HAP-1 (cell line): ENCODE results near the gene HK3.
A peak's percentile ranks its signal among the peaks of the same experiment; 100 is the strongest.

Source experiments
- DNase-seq, 2 experiments: peaks; one replicate each; pipeline ENCODE4 v3.0.0-alpha.2; 2016 to 2020; ENCODE audit warnings: low spot score in 2 of 2
- H3K27me3 ChIP-seq: fragments of 250-450 bp; sonication (Bioruptor Pico); 2 replicates; pipeline ENCODE4 v1.5.1; 2020; ENCODE audit warnings: low read depth, mild to moderate bottlenecking, moderate library complexity
- H3K36me3 ChIP-seq: fragments of 250-450 bp; sonication (Bioruptor Pico); replicated peaks from 2 replicates; pipeline ENCODE4 v1.5.1; 2020; ENCODE audit warnings: mild to moderate bottlenecking
- H3K4me1 ChIP-seq: fragments of 250-450 bp; sonication (Bioruptor Pico); 2 replicates; pipeline ENCODE4 v1.5.1; 2020; ENCODE audit warnings: mild to moderate bottlenecking
- H3K4me3 ChIP-seq: fragments of 250-450 bp; sonication (Bioruptor Pico); 2 replicates; pipeline ENCODE4 v1.5.1; 2020; ENCODE audit warnings: mild to moderate bottlenecking, moderate library complexity
- H3K9me3 ChIP-seq: fragments of 250-450 bp; sonication (Bioruptor Pico); 2 replicates; pipeline ENCODE4 v1.5.1; 2020; ENCODE audit warnings: mild to moderate bottlenecking, moderate library complexity
- in situ Hi-C: fragments of 300-500 bp; cut with MboI; formaldehyde crosslinking; loops from 3 replicates; pipeline ENCODE4 v1.14.3; 2020; ENCODE audit warnings: low sequenced_read_pairs, inconsistent platforms, mixed read lengths

HK3 gene

DNA sequence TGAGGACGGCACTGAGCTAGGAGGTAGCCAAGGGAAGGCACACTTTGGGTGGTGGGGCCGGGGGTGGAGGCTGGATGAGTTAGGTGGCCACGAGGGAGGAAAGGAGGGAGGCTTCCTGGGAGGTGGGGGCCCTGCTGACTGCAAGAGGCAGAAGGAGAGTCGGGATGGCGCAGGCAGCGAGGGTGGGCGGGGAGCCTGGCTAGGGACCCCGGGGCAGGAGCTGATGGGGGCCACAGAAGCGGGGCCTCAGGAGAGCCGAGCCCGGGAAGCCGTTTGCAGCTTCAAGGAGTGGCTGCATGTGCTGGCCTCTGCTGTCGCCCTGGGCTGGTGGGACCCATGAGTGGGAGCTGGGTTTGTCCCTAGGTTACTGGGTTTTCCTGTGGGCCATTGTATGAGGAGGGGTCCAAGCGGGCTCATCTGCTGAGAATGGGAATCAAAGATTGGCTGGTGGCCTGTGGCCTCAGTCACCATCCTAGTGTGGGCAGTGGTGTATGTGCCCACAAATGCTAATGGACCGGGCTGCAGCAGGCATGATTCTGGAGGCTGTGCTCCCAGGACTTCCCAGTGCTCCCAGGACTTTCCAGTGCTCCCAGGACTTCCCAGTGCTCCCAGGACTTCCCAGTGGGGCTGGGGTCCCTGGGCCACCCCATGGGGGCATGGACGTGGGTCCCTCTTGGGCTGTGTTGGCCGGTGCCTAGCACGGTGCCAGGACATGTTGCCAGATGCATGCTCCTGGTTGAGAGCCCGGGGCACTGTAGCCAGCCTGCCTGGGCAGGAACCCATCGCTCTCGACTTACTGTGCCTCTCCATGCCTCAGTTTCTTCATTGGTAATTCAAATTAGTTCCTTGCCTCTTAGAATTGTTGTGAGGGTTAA, 48.5 kb downstream of the HK3 start:
- Histone ChIP-seq H3K4me3 (no peak overlapping the region), H3K4me1 (no peaks in the 10 kb centered on the region), H3K36me3 (no peaks in the 10 kb centered on the region), H3K9me3 (no peaks in the 10 kb centered on the region), H3K27me3 (no peaks in the 10 kb centered on the region)
- DNase-seq = no peak
- in situ Hi-C loops = no loop called here

- Histone ChIP-seq H3K27me3 (no peaks in the 10 kb centered on the region), H3K36me3 (no peaks in the 10 kb centered on the region), H3K4me3 (no peak overlapping the region), H3K9me3 (no peaks in the 10 kb centered on the region), H3K4me1 (no peaks in the 10 kb centered on the region)
- no peak for DNase-seq
- in situ Hi-C loops = no loop called here
Observed at GRCh38 chr5:176849611-176850227, 49.4 kb downstream of the HK3 start.

GRCh38 chr5:176848651-176849050, 50.5 kb downstream of the HK3 start:
- 0 out of 2 replicates have a peak, but pooled peaks cover 3% of the 10 kb centered on the region for H3K27me3 ChIP-seq

DNA sequence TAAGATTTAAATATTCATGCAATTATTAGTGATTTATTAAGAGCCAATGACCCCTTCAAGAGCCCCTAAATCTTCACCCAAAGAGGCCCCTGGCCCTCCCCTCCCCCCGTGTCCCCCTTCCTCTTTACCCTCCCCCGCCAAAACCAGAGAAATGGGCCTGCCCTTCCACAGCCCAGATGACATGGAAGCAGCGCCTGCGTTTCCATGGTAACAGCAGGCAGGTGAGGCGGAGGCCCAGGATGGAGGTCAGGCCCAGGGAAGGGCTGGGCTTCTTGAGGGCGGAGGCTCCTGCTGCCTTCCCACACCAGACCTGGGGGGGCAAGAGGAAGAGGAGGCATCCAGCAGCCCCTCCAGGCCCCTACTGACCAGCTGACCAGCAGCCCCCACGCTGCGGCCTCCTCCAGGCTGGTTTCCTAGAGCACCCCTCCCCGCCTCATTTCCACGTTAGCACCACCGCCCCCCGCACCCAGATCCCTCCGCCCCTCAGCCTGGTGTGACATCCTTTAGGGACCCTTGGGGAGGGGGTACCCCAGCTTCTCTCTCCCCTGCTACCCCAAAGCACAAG, 51.3 kb downstream of the HK3 start:
- in situ Hi-C loops = no loop called here

More at GRCh38 chr5:176848651-176849050, 50.5 kb downstream of the HK3 start:
- DNase-seq = no peak
- in situ Hi-C loops = no loop called here
- H3K9me3 ChIP-seq = no peaks in the 10 kb centered on the region
- H3K4me1 ChIP-seq = no peaks in the 10 kb centered on the region
- no peak overlapping the region for H3K4me3 ChIP-seq
- no peaks in the 10 kb centered on the region for H3K36me3 ChIP-seq

DNA sequence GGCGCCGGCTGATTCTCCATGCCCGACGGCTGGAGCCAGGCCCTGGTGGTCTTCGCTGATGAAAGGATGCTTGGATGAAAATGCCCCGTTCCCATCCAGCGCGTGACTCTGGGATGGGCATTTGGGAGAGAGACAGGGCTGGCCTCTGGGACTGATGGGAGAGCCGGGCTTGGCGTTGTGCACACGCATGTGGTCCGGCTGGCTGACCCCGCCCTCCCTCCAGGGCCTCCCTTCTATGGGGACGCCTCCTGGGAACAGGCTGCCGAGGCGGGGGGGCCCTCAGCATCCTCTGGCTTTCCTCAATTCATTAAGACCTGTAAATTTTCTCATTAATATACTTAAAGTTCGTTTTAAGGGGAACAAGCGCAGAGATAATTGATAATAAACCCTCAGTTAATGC, 52.0 kb downstream of the HK3 start:
- no peaks in the 10 kb centered on the region for H3K36me3 ChIP-seq
- no peak for DNase-seq
- H3K4me1 ChIP-seq = no peaks in the 10 kb centered on the region
- no peaks in the 10 kb centered on the region for H3K9me3 ChIP-seq
- in situ Hi-C loops = no loop called here
- H3K27me3 ChIP-seq = peaks cover 8% of the 10 kb centered on the region
- H3K4me3 ChIP-seq = no peak overlapping the region

More for the DNA sequence above, 51.3 kb downstream of the HK3 start:
- Histone ChIP-seq H3K9me3 (no peaks in the 10 kb centered on the region), H3K4me1 (no peaks in the 10 kb centered on the region), H3K4me3 (no peak overlapping the region), H3K27me3 (peaks cover 3% of the 10 kb centered on the region; the same call in 1 of the 2 replicates), H3K36me3 (no peaks in the 10 kb centered on the region)
- DNase-seq = no peak

GRCh38 chr5:176846335-176847140, 52.6 kb downstream of the HK3 start:
- Histone ChIP-seq H3K4me3 (no peak overlapping the region), H3K36me3 (no peaks in the 10 kb centered on the region), H3K4me1 (no peaks in the 10 kb centered on the region), H3K9me3 (no peaks in the 10 kb centered on the region), H3K27me3 (peaks cover 9% of the 10 kb centered on the region)
- in situ Hi-C loops = no loop called here
- DNase-seq = no peak

GRCh38 chr5:176845392-176845713, 53.8 kb downstream of the HK3 start:
- DNase-seq = no peak
- in situ Hi-C loops = no loop called here
- Histone ChIP-seq H3K4me3 (no peak overlapping the region), H3K9me3 (no peaks in the 10 kb centered on the region), H3K4me1 (no peaks in the 10 kb centered on the region), H3K27me3 (peaks cover 9% of the 10 kb centered on the region), H3K36me3 (no peaks in the 10 kb centered on the region)

DNA sequence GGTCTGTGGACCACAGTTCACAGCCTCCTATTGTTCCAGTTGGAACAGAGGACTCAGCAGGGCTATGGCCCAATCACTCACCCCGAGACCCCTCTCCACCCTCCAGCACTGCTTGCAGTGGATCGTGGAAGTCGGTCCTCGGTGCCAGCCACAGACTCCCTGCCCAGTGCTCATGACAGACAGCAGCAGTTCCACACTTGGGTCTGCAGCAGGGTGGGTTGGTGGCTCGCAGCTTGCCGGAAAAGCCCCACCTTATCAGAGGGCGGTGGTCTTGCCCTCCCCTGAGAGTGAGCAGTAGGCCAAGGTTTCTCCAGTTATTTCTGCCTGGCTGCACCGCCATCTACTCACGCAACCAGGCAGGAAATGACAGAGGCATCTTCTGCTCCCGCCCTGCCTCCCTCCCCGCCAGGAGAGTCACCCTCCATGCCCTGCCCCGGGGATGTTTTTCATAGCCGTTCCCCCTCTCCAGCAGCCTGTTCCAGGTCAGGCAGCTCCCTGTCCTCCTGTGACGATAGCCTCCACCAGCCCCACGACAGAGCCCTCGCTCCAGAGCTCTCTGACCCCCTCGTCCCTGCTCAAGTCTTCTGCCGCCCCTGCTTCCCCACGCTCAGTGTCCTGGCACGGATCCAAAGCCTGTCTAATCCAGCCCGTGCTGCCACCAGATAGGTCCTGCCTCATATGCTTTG, 54.3 kb downstream of the HK3 start:
- Histone ChIP-seq H3K27me3 (peaks cover 9% of the 10 kb centered on the region), H3K36me3 (no peaks in the 10 kb centered on the region), H3K9me3 (no peaks in the 10 kb centered on the region), H3K4me1 (no peaks in the 10 kb centered on the region), H3K4me3 (no peak overlapping the region)
- peak in 1 of 2 experiments; percentile 40 for DNase-seq
- in situ Hi-C loops = no loop called here

GRCh38 chr5:176844281-176844680, 54.9 kb downstream of the HK3 start:
- in situ Hi-C loops = no loop called here
- Histone ChIP-seq H3K36me3 (no peaks in the 10 kb centered on the region), H3K4me3 (no peak overlapping the region), H3K4me1 (no peaks in the 10 kb centered on the region), H3K27me3 (peaks cover 9% of the 10 kb centered on the region), H3K9me3 (no peaks in the 10 kb centered on the region)
- DNase-seq = no peak

- Histone ChIP-seq H3K27me3 (peaks cover 9% of the 10 kb centered on the region), H3K4me1 (no peaks in the 10 kb centered on the region), H3K36me3 (no peaks in the 10 kb centered on the region), H3K4me3 (no peak overlapping the region), H3K9me3 (no peaks in the 10 kb centered on the region)
- no peak for DNase-seq
- in situ Hi-C loops = no loop called here
Observed at GRCh38 chr5:176843673-176844072, 55.5 kb downstream of the HK3 start.

- Histone ChIP-seq H3K4me1 (no peaks in the 10 kb centered on the region), H3K4me3 (no peak overlapping the region), H3K9me3 (no peaks in the 10 kb centered on the region), H3K27me3 (peaks cover 6% of the 10 kb centered on the region), H3K36me3 (no peaks in the 10 kb centered on the region)
- peak; percentile 61 to 97 for DNase-seq
- in situ Hi-C loops = no loop called here
Observed at GRCh38 chr5:176837707-176838115, 61.4 kb downstream of the HK3 start.

- H3K36me3 ChIP-seq = no peaks in the 10 kb centered on the region
- no peaks in the 10 kb centered on the region for H3K4me1 ChIP-seq
- DNase-seq = no peak
- in situ Hi-C loops = no loop called here
- H3K9me3 ChIP-seq = no peaks in the 10 kb centered on the region
- H3K27me3 ChIP-seq = peaks cover 1% of the 10 kb centered on the region; the same call in 1 of the 2 replicates
- H3K4me3 ChIP-seq = no peak overlapping the region
Observed at GRCh38 chr5:176836811-176837706, 62.1 kb downstream of the HK3 start.
